Skin epidermis (tissue), 12 donors: ENCODE data around the gene LCN2.
"Not testable (repeated sequence)": the region's sequence is repeated elsewhere in the genome, so short reads cannot be mapped to it uniquely, and the experiment has no call there.

Experiments used
- H3K27ac ChIP-seq, 21 experiments: fragments of 200-600 bp; sonication (generic) in 11 of 21; one replicate each; pipeline ENCODE4 v1.5.0; 2020; ENCODE audit warnings: mild to moderate bottlenecking in 3 of 21, inconsistent platforms in 2 of 21, moderate library complexity in 2 of 21
- H3K4me3 ChIP-seq, 7 experiments: fragments of 200-600 bp; sonication (generic) in 2 of 7; one replicate each; pipeline ENCODE4 v1.5.0; 2020; ENCODE audit warnings: inconsistent platforms in 2 of 7, mild to moderate bottlenecking in 2 of 7, moderate library complexity in 1 of 7

Gene LCN2

DNA sequence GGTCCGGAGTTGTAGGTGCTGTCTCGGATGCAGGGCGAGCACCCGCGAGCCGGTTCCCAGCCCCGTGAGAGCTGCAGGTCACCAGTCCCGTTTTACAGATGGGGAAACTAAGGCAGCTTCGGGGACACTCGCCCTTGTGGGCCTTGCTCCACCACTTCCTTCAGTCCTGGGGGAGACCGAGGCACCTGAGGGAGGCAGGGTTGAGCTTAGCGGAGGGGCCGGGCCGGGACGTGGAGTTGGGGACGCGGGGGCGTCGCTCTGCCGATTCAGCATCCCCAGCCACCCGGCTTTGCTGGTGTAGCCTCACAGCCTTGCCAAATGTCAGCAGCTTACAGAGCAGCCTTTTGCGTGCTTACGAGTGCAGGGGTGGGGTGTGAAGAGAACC lies 11.3 kb downstream of the LCN2 start:
- Histone ChIP-seq H3K4me3 (peak overlapping the region; percentile 52 to 85 (median 66)), H3K27ac (peak overlapping the region; percentile 37 to 92 (median 80))

DNA sequence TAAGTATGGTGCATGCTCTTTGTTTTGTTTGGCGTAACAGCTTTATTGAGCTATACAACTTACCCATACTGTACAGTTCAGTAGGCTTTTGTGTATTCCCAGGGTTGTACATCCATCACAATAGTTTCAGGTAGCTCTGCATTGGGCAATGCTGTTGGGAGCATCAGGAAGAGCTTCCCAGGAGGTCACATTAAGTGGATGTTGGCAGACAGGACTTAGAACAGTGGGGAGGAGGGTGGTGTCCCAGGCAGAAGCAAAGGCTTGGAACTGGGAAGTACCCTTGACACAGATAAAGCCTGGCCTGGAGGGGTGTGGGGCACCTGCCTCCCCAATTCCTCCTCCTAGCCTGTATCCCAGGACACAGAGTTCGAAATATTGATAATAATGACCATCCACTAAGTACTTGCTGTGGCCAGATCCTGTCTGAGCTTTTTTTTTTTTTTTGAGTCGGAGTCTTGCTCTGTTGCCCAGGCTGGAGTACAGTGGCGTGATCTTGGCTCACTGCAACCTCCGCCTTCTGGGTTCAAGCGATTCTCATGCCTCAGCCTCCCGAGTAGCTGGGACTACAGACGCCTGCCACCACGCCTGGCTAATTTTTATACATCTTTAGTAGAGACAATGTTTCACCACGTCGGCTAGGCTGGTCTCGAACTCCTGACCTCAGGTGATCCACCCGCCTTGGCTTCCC lies 12.1 kb downstream of the LCN2 start:
- Histone ChIP-seq H3K4me3 (peak overlapping the region in 3 of 7 experiments; percentile 66 to 85 (median 72)), H3K27ac (peak overlapping the region in 1 of 21 experiments; percentile 8)

DNA sequence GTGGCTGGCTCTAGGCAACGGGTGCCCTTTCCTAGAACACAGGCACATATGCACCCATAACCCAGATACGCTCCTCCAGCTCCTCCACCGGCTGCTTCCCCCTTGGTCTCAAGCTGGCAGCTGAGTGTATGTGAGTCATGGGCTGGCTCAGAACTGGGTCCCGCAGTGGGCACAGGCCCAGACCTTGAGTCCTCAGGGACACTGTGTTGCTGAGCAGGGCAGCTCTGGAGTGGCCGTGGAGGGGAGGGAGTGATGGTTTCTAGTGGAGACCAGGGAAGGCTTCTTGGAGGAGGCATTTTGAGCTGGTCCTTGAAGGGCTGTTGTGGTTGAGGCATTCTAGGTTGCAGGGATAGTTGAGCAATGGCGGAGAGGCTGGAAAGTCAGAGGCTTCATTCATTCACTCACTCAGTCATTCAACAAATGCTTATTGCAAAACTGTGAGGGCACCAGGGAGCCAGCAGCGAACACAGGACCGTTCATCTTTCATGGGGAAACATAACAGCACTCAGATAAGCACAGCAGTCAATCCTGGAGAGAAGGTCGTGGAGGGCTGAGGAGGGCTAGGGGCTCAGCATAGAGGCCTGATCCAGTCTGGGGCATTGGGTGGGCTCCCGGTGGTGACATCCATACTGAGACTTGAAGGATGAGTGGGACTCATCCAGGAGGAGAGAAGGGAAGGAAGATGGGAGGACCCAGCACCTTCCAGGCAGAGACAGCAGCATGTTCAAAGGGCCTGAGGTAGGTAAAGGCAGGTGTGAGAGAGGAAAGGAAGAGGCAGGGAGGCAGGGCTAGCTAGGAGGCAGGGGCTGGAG lies 13.2 kb downstream of the LCN2 start:
- Histone ChIP-seq H3K4me3 (no peak overlapping the region), H3K27ac (peak overlapping the region in 1 of 21 experiments; percentile 50)

DNA sequence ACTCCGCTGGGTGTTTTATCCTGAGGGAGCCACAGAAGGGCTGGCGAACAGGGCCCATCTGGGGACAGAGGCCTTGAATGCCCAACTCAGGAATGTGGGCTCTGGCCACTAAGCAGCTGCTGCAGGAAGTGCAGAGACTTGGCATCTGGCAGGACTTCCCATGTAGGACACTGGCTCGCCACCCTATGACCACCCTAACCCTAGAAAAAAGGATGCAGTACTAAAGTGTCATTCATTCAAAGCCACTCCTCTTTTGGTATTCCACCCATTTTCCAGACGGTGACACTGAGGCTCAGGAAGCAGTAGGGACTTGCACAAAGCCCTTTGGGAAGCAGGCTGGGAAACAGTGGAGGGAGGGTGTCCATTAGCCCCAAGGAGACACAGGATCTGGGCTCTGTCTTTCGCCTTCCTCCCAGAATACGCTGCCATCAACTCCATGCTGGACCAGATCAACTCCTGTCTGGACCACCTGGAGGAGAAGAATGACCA lies 13.8 kb downstream of the LCN2 start:
- Histone ChIP-seq H3K4me3 (no peak overlapping the region), H3K27ac (no peak overlapping the region)

DNA sequence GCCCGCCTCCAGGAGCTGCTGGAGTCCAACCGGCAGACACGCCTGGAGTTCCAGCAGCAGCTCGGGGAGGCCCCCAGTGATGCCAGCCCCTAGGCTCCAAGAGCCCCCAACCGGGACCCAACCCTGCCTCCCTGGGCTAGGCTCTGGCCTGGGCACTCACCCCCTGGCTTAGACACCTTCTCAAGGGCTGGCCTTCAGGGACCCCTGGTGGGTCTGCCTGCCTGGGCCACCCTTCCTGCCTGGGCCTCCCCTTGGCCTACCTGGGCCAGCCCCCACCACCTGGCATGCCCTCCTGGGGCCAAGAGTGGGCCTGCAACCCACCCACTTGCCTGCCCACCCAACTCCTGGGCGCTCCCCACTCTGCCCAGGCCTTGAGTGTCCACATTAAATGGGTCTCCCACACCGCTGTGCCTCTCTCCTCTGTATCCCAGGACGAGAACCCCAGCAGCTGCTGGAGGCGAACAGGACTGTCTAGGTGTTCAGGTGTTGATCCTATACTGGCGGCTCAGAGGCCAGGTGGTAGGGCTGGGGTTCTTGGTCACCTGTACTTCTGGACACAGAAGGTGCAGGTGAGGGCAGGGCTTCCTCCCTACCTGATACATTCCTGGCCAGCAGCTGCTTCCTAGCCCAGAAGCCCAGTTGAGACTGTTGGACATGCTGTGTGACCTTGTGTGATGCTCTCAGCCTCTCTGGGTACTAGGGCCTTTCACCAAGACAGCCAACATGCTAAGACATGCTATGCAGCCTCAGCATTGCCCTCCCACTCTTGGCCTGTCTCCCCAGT lies 14.5 kb downstream of the LCN2 start:
- Histone ChIP-seq H3K4me3 (no peak overlapping the region), H3K27ac (peak overlapping the region in 5 of 21 experiments; percentile 1 to 34 (median 8))

DNA sequence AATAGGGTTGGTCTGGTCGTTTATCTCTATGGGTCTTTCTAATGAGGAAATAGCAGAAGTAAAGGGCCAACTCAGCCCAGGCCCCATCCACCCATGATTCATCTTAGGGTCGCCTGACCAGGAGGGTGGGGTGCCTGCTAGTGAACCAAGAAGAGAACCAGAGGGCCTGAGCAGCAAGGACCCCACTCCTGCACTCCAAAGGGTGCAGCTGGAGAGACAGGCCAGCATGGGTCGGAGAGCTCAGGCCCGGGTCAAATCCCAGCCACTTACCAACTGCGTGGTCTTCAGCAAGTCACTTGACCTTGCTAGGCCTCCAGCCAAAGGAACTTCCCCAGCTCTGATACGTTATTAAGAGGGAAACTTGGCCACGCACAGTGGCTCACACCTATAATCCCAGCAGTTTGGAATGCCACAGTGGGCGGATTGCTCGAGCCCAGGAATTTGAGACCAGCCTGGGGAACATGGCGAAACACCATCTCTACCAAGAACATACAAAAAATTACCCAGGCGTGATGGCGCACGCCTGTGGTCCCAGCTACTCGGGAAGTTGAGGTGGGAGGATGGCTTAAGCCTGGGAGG lies 15.1 kb downstream of the LCN2 start:
- Histone ChIP-seq H3K4me3 (no peak overlapping the region), H3K27ac (peak overlapping the region in 4 of 21 experiments; percentile 1 to 34 (median 16))

DNA sequence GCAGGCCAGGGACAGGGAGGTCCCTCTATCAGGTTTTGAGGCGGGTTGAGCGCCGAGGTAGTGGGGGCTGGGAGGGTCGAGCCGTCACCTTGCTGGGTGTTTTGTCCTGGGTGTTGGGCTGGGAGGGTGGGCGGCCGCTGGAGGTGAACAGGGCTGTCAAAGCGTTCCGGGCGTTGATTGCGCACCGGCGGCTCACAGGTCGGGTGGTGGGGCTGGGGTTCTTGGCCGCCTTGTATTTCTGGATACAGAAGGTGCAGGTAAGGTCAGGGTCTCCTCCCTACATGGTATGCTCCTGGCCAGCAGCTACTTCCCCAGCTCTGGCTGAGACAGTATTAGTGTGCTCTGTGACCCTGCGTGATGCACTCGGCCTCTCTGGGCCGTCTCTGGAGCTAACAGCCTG lies 16.9 kb downstream of the LCN2 start:
- Histone ChIP-seq H3K27ac (no peak overlapping the region), H3K4me3 (no peak overlapping the region)

DNA sequence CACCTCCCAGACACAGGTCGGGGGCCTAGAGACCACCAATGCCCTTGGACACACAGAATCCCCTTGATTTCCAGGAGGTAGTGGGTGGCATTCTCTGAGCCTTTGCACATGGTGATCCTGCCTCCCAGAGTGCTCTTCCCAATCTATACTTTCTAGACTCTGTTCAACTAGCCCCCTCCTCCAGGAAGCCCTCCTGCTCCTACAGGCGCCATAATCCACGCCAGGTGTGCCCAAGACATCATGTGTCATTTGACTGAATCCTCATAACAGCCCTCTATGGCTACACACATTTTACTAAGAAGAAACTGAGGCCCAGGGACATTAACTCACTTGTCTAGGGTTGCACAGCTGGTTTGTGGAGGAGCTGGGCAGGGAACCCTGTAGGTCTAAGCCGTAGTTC lies 18.0 kb downstream of the LCN2 start:
- Histone ChIP-seq H3K27ac (no peak overlapping the region), H3K4me3 (no peak overlapping the region)

DNA sequence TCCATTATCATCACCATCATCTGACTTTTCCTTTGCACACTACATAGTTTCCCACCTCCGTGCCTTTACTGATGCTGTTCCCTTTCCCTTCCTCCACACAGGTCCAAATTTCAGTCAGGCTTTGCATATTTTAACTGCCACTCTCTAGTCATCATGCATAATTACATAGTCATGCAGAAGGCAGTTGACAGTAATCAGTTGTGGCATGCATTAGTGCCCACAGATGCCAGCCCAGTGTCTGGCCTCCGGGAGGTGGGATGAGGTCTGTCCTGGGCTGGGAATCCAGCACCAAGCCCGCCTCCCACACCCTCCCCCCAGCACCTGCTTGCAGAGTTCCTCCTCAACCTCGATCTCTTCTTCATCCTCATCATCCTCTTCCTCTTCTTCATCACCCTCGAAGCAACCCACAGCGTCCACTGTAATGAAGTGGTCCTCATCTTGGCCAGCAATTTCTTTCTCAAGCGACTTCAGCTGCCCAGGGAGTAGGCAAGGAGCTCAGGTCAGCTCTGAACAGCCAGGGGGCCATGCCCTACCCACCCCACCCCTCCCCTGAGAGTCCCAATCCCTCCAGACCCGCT lies 19.6 kb downstream of the LCN2 start:
- H3K27ac ChIP-seq = no peak overlapping the region
- no peak overlapping the region for H3K4me3 ChIP-seq

DNA sequence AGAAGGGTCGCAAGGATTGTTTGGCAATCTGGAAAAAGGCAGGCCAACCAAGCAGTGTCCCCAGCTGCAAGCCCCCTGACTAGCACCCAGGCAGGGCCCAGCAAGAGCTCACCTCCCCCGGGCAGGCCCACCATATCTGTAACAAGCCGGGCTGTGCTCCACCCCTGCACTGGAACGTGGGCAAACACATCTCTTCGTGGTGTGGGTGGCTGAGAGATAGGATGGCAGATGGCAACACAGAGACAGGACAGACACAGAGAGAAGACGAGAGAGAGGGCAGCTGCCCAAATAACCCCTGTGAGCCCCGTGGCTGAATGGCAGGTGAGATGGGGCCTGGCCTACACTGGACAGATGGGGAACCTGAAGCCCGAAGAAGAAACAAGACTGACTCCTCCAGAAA lies 20.2 kb downstream of the LCN2 start:
- Histone ChIP-seq H3K4me3 (no peak overlapping the region), H3K27ac (no peak overlapping the region)

DNA sequence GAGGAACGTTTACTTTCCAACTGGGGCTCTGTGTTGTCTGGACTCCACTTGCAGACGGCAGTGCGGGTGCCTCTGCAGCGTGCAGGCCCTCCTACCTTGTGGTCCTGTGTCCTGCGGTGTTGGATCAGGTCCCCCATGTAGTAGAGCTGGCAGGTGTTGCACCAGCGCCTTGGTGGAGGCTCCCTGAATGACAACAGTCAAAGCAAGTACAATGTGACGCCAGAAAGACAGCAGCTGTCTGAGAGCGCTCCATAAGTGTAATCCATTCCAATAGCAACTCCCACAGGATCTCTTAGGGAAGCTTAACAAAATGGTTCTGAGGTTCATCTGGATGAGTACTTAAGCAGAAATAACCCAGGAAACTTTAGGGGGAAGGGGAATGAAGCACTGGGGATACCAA lies 20.7 kb downstream of the LCN2 start:
- no peak overlapping the region for H3K27ac ChIP-seq
- H3K4me3 ChIP-seq = no peak overlapping the region

DNA sequence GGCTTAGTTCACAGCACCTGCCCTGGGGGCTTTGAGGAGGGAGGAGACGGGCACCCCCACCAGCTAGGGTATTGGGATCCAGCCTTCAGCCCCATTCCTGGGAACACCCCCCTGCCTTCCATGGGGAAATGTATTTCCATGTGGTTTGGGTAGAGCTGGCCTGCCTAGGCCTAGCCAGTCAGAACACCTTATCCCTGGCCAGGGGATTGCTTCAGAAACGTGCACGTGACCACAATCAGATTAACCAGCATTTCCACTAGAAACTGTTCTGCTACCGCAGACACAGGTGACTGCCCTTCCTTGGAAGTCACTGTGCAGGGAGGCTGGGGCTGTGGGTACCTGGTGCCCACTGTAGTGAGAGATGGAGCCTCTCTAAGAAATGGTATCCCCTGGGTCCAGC lies 24.8 kb downstream of the LCN2 start:
- H3K4me3 ChIP-seq = no peak overlapping the region
- no peak overlapping the region for H3K27ac ChIP-seq

DNA sequence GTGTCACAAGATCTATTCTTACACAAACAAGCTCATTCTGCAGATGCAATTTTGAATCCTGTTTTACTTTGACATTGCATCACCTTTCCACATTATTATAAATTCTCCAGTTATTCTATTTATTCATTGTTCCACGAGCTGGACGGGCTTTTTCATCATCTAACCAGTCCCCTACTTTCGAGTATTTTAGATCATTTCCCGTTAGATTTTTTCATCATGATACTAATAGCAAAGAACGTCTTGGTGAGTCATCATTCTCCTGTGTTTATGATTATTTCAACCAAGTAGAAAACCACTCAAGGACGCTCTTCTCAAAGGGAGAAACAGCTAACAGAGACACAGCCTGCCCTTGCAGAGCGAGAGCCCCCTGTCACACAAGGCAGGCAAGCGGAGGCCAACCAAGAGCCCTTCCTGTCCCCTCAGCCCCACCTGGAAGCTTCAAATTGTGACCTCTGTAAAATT lies 25.9 kb downstream of the LCN2 start:
- H3K27ac ChIP-seq = peak overlapping the region in 1 of 21 experiments; percentile 14
- no peak overlapping the region for H3K4me3 ChIP-seq

DNA sequence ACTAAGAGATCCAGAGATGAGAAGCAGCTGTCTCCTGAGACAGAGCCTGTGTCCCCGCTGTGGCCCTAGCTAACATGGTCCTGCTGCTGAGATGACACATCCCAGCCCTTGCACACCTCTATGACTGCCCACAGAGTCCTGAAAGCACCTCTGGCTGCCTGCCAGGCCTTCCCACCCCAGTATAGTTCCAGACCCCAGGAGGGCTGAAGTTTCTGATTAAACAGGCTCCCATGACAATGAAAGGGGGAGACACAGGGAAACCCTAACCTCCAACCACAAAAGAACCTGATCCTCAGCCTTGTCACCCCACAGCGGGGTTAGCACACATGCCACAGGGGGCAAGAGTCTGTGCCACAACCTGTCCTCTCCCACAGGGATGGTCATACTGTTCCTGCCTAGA lies 26.5 kb downstream of the LCN2 start:
- Histone ChIP-seq H3K4me3 (no peak overlapping the region), H3K27ac (peak overlapping the region in 4 of 21 experiments; percentile 14 to 64 (median 40))

DNA sequence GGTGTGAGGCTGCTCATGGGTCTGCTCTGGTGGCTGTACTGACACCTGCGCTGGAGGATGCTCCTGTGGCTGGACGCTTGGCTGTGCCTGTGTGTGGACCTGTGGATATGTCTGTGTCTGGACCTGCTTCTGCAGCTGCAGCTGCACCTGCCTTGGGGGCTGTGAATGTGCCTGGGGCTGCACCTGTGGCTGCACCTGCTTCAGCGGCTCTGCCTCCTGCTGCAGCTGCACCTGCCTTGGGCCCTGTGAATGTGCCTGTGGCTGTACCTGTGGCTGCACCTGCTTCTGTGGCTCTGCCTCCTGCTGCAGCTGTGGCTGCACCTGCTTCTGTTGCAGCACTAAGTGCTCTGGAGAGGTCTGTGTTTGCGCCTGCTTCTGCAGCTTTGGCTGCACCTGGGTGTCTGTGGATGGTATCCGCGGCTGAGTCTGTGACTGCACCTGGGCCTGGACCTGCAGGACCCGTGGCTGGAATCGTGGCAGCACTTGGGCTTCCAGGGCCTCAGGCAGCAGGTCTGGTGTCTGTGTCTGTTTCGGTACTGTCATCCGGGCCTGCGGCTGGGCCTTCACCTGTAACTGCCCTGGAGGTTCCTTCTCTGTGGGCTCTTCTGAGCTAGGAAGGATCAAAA lies 29.7 kb downstream of the LCN2 start:
- Histone ChIP-seq H3K27ac (no peak overlapping the region), H3K4me3 (no peak overlapping the region)

DNA sequence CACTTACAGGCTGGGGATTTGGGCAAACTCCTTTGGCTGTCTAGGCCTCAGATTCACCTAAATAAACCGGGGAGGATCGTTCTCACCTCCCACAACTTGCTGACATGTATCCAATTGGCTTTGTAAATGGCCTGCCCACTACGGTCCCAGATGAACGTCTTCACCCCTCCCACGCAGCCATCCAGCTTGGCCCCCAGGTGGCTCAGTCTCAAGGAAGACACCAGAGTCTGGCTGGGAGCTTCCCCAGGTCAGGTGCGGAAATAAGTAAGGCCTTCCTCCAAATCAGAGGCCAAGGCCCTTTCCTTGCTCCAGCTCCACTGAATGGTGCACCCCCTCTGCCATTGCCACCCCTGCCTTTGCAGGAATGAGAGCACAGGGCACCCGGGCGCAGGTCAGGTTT lies 30.7 kb downstream of the LCN2 start:
- Histone ChIP-seq H3K27ac (no peak overlapping the region), H3K4me3 (no peak overlapping the region)

DNA sequence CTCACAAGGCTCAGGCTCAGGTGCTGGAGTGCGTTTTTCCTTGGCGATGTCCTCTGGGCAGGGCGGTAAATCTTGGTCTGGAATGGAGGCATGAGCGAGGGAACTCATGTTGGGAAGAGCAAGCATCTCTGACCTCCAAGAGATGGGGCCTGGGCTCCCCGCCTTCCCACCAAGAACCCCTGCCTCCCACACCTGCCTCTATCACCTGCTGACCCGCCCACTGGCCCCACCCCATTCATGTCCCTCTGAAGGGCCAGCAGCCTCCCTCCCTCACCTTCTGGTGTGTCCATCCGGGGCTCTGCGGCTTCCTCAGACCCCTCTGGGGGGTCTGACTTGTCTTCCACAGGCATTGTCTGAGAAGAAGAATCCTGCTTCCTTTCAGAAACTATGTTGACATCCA lies 31.2 kb downstream of the LCN2 start:
- no peak overlapping the region for H3K4me3 ChIP-seq

DNA sequence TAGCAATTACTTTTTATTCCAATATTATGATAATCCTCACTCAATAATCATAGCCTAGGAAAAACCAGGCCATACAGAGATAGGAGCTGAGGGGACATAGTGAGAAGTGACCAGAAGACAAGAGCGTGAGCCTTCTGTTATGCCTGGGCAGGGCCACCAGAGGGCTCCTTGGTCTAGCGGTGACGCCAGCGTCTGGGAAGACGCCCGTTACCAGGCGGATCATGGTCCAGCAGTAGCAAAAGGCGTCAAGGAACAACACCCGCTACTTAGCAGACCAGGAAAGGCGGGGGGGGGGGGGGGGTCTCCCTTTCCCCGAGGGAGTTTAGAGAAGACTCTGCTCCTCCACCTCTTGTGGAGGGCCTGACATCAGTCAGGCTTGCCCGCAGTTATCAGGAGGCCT lies 32.2 kb downstream of the LCN2 start:
- not testable (repeated sequence) for H3K4me3 ChIP-seq, H3K27ac ChIP-seq

More for the DNA sequence above, 31.2 kb downstream of the LCN2 start:
- no peak overlapping the region for H3K27ac ChIP-seq
